HG03039 (cell line): ENCODE results near the gene MAP2K6.

Experiments
- ATAC-seq: cut with Tn5 transposase; IDR thresholded peaks from one replicate; pipeline ENCODE4 v1.9.1; 2021; ENCODE audit warnings: mild to moderate bottlenecking, moderate library complexity; ENCODE audit not compliant: unreplicated experiment

The MAP2K6 gene

DNA sequence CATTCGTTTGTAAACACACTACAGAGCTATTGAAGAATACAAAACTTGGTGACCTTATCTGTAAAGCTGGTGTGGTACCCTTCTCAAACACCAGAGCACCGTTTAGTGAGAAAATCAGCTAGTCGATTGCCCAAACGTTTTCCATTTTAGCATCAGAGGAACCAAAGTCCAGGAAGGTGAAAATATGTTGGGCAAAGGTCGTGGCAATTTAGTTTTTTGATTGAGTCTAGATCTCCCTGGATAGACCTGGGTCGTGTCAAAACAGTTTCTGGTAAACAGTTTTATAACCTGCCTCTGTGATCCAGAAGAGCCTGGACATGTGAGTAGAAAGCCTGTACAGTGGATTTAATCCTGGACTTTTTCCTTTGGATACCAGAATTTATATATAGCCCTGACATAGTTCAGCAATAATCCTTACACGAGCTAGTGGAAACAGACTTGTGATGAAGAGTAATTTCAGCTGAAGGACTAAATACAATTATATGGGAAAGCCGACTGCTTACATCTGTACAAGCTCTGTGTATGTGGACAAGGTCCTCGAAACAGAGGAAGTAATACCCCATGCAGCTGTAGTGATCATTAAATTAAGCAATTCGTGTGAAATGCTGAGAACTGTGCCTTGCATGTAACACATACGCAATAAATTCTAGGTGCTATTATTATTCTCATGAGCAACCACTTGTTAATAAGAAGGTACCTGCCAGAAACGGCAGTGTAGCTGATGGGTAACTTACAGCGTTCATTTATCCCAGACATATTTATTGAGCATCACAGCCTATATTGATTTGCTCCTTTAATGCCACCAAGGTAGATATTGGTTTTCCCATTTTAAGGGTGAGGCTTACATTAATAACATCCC is 72.5 kb downstream of the MAP2K6 start:
- no peak for ATAC-seq

DNA sequence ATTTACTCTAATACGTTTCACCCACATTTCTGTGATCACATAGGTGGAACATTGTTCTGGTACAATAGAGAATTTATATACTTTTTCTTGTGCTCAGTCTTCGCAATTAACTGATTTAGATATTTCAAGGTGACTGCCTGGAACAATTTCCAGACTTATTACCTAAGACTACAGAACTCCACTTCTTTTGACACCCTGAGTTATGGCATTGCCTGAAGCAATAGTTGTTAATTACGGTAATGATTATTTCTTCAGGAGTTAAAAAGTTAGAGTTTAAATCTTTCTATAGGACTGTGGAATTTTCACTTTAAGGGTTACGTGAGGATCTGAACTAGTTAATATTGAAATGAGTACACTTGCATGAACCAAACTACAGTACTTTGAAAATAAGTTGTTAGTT is 74.8 kb downstream of the MAP2K6 start:
- no peak for ATAC-seq

DNA sequence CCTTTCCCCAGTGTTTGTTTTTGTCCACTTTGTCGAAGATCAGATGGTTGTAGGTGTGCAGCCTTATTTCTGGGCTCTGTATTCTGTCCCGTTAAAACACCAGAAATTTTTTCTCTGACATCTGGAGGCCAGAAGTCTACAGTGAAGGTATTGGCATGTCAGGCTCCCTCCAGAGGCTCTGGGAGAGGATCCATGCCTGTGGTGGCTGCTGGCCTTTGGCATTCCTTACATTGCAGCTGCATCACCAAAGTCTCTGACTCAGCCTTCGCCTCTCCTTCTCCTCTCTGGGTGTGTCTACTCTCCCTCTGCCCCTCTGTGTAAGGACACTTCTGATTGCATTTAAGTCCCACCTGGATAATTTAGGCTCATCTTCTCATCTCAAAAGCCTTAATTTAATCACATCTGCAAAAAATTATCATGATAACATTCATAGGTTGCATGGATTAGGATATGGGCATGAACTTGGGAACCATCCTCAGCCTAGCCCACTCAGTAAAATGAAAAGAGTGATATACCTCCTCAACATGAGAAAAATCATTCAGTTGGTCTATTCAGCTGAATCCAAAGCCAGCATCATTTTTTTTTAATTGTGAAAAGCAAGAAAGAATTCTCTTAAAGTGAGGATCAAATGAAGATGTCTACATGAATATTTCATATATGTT is 78.0 kb downstream of the MAP2K6 start:
- ATAC-seq, result no peak

DNA sequence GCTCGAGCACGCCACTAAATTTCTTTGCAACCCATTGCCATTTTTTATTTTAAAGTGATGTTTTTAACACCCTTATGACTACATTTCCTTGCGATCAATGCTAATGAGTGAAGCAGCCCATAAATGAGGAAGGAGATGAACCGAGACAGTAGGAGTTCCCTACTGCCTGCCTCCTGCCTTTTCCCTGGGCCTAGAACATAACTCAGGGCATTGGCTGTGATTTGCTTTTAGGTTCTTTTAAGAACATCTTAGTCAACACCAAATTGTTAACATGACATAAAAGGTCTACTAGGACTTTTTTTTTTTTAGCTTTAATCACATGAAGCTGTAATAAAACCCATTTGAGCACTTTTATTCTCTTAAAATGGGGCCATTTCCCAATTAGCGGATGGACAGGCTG is 81.3 kb downstream of the MAP2K6 start:
- no peak for ATAC-seq

DNA sequence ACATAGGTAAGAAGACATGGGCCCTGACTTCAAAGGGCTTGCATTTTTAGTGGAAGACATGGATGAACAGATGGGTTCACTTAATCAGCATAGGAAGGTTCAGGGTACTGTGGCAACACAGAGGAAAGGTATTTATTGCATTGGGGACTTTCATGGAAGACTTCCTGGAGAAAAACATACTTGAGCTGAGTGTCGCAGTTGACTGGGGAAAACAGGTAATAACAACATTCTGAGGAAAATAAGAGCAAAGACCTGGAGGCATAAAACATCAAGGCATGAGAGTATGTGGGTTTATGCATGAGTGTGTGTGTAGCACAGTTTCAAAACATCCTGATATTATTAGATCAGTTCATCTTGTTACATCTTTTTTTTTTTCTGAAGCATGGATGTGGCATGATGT is 82.7 kb downstream of the MAP2K6 start:
- no peak for ATAC-seq

DNA sequence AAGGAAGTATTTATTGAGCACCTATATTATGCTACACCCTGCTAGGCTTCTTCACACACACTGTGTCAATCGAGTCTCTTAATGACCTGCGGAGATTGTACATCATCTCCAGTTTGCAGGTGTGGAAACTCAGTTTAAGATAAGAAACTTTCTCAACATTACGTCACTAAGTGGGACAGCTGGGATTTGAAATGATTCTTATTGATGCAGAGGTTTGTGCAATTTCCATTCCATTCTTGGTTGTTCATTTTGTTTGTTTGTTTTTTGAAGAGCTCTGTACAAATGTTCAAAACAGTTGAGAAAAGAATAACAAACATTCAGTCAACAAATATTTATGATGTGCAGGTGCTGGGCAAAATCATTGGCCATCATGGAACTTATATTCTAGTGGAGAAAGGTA is 84.8 kb downstream of the MAP2K6 start:
- no peak for ATAC-seq

DNA sequence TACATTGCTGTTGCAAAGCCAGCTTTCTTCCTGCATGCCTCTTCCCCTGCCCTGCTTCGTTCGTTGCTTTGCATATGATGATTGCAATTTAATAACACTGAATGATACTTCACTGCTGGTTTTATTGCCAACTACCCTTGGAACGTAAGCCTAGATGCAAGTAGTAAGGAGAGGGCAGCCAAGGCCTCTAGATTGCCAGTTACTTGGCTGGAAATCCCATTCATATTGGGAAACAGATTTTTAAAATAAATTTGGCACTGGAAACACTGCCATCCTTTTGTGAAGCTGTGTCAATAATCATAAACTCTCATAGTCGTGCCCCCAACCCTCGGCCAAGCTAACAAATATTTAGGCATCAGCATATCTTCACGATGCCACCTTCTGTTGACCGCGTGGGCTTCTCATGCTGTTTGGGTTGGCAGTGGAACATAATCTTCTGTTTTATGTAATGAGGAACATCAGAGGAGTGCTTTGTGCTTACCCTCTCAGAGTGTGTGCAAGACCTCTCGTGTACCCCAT is 86.5 kb downstream of the MAP2K6 start:
- ATAC-seq, result no peak

DNA sequence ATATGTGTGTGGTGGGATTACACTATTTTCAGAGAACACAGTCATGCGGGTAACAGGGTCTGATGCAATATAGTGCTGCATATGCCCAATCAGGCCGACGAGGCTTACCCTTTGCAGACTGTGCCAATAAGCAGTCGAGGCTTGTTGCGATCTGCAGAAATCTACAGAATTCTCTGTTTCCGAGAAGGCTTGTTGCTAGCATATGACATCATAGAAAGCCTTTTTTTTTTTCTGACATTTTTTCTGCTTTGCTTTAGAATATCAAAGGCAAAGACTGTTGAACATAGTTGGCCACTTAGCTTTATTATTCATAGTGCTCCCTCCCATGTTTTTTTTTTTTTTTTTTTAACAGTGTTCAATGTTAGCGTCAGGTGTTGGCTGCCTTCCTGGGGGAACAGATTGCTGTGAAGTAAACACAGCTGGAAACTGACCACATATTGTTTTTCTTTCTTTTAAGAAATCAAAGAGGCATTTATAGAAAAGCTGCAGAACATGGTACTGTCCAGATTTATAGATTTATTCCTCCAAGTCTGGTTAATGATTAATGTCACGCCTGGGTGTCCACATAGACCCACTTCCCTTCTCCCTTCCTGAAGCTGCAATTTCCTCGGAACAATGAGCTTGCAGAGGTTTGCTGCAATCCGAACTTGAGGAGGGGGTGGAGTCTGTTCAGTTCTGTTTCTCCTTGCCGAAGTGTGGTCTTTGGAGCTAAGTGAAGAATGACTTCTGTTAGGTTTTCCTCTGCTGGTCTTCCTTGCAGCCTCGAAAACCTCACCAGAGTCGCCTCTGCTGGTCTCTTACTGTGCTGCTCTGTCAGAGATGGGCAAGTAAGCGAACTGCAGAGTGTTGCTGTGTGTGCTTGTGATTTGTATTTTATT is 87.3 kb downstream of the MAP2K6 start:
- no peak for ATAC-seq

DNA sequence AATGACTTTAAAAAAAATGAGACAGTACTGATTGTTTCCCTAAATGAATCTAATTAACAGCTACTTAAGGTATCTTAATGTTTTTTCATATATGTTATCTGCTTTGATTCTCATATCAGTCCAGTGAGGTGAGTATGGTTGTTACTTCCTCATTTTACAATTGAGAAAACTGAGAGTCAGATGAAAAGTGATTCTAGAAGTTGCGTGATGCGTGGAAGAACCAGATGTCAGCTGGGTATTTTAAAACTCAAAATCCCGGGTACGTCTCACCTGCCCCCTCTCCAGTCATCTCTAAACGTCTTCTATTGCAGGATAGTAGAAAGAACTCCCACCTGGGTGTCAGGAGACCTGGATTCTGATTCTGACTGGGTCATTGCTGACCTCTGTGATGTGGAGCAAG is 89.2 kb downstream of the MAP2K6 start:
- ATAC-seq, result peak; percentile 80

DNA sequence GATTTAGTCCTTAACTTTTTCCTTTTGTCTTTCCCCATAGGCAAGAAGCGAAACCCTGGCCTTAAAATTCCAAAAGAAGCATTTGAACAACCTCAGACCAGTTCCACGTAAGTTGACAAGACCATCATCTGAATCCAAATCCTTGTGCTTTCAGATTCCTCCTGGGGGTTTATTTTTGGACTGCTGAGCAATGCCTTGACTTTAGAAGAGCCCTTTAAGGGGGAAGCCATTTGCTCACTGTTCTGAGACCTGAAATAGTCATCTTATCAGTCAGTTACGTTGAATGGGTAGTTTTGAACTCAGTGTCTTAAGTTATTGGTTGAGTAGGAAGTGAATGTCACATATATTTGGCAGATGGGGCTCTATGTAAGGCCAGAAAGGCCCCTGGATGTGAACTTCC is 91.2 kb downstream of the MAP2K6 start:
- no peak for ATAC-seq

DNA sequence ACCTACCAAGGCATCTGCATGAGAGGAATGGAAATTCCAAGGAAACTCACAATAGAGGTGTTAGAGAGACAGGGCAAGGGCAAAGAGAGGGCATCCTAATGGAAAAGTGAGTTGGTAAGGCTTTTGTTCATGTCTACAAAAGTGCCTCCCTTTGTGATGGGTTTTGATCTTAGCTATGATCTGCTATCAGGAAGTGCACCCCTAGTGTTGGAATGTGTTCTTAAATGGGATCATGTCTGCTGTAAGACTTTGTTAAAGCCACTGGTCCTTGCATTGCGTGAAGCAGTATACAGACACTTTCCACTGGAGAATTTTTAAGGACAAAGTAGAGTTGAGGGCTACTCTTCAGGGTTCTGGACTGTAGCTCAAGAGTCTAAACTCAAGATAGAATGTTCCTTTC is 92.0 kb downstream of the MAP2K6 start:
- no peak for ATAC-seq

DNA sequence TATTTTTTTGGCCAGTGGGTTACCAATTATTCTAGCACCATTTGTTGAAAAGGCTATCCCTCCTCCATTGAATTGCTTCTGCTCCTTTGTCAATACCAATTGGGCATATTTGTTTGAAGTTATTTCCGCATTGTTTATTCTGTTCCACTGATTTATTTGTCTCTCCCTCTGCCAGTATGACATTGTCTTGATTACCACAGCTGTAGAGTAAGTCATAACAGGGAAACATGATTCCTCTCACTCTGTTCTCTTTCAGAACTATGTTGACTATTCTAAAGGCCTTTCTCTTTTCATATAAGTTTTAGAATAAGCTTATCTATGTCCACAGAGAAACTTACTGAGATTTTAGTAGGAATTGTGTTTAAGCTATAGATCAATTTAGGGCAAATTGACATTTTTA is 94.3 kb downstream of the MAP2K6 start:
- ATAC-seq, result no peak

DNA sequence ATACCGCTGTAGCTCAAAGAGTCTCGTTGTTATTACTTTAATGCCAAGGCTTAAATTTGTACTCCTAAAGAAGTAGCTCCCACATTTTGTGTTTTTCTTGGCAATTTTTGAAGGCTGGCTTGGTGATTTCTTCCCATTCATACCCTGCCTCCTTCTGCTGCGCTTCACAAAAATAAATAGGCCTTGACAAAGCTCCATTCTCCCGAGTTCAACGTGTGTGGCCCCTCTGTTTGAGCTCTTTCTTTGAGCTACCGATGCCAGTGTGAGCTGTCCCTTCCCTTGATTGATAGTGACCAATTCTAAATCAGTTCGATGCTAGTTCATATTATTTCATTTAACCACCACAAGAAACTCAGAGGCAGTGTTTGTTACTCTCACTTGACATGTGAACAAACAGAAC is 96.8 kb downstream of the MAP2K6 start:
- no peak for ATAC-seq

DNA sequence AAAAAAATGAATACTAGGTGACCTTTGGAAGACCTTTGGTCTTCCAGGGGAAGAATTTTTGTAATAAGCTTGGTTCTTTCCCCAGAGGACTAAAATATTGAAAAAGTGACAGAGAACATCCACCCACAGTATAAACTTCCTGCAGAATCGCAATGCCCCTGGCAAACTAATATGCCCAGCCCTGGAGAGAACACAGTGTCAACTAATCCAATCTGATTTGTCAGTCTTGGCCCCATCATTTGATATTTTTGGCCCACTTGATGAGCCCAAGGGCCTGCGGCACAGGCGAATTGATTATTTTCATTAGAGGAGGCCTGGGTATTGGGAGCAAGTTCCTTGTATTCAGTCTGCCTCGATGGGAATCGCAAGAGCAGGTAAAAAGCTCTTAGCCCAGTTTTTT is 98.4 kb downstream of the MAP2K6 start:
- no peak for ATAC-seq

DNA sequence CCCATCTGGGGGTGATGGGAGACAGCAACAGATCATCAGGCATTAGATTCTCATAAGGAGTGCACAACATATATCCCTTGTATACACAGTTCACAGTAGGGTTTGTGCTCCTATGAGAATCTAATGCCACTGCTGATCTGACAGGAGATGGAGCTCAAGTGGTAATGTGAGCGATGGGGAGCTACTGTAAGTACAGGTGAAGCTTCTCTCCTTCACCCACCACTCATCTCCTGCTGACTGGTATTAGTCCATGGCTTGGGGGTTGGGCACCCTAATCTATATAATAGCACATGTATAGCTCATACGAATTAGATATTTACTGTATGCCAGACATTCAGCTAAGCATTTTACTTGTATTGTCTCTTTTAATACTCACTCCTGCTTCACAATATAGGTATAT is 101.7 kb downstream of the MAP2K6 start:
- ATAC-seq, result no peak

DNA sequence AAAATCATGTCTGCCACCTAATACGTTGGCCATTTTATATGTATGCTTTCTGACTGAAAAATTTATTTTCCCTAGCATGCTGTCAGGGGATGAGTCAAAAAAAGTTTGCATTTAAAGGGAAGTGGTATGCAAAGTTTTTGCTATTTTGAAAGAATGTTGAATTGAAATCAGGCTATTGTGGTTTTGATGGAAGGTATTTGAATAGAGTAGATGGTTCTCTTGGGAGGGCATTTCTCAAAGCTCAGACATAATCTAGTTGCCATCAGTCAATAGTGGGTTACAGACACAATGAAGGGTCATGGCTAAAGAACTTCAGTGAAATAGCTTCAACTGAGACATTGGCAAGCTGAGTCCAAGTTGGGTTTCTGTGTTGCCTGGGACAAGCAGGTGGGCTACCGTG is 102.4 kb downstream of the MAP2K6 start:
- peak; percentile 84 for ATAC-seq

DNA sequence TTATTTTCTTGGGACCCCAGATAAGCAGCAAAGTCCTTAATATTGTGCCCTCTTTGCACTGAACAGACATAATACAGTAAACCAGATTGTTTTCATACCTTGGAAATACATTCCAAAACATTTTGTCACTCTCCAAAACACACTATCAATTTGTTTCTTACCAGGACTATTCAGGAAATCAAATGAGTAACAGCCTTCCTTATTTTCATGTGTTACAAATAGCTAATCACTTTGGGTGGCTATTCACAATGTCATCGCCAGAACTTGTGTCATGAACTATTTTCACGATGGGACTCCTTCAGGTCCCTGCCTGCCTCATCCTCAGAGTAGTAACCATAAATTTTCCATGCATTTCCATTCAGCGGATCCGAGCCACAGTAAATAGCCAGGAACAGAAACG is 104.5 kb downstream of the MAP2K6 start:
- no peak for ATAC-seq

DNA sequence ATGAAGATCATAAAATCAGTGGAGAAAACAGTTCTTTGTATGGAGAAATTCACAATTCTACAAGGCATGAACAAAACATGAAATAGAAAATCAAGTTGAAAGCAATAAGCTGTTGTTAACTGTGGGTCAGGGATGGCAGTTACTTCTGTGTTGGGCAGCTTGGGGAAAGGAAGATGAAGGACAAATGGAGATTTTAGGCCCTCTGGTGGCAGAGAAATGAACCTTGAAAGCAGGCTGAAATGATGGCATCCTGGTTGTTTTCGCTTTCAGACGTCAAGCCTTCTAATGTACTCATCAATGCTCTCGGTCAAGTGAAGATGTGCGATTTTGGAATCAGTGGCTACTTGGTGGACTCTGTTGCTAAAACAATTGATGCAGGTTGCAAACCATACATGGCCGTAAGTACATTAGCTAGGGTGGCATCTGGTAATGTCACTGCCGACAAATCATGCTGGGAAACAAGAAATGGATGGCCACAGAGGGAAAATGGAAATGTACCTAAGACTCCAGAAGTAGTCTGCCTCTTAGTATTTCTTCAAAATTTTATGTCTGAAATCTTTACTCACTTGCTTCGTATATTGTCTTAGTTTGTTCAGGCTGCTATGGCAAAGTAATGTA is 108.9 kb downstream of the MAP2K6 start:
- ATAC-seq, result peak; percentile 42

DNA sequence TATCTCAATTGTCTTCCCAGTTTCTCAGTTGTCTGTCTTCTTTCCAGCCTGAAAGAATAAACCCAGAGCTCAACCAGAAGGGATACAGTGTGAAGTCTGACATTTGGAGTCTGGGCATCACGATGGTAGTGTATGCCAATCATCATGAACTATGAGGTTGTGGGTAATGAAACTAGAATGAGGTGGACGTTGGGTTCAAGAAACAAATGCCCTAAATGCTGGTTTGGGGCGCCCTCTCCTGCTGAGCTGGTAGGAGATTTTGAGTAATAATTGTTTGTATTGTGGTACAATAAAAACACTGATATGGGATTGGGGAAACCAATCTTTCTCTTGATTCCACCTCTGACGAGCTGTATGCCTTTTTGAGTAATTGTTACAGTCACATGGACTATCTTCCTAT is 110.4 kb downstream of the MAP2K6 start:
- no peak for ATAC-seq

DNA sequence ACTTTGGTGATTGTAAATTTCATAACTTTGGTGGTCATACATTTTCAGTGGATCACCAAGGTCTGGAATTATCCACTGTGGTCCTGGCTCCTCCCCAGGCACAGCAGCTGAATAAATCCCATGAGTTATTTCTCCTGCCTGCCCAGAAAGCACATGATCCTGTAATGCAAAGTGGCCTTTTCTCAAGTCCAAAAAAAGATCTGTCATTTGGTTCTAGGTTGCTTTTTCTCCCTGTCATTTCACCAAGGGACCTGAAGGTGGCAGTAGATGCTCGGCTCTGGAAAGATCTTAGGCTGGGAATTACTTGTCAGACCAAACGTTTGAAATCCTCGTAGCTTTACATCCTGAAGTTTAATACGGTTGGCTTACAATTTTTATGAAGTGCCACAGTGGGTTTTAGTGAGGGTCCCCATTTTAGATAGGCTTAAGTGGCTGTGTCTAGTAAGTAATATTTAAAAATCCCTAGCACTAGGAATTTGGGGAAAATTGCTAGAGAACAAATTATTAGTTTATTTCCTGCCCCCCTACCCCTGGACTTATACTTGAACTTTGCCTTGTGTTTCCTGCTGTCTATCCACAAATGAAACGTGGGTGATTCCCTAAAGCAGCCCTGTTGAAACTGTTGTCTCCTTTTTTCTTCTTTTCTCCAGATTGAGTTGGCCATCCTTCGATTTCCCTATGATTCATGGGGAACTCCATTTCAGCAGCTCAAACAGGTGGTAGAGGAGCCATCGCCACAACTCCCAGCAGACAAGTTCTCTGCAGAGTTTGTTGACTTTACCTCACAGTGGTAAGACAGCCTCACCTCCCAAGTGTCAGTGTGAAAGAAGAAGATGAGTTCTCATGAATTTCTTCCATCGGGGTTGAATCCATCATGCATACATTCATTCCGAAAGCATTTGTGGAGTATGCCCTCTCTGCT is 111.7 kb downstream of the MAP2K6 start:
- ATAC-seq, result no peak
